D721Med (cell line): ENCODE measurements around the gene MUC4.

ENCODE experiments used
- DNase-seq: peaks from one replicate; pipeline ENCODE4 v3.0.0; 2011; ENCODE audit warnings: low spot score; ENCODE audit not compliant: insufficient read length
- FAIRE-seq: peaks from 2 replicates; lab custom pipeline; 2011; peaks lifted over from hg19 to GRCh38; lab: Jason Lieb, UNC
- TF ChIP-seq, protein P1 (sequence below): IDR thresholded peaks from 2 replicates; pipeline ENCODE4 v1.5.1; 2012; ENCODE audit warnings: mild to moderate bottlenecking, control low read depth; ENCODE audit not compliant: insufficient read depth; ENCODE audit errors: missing control alignments

MUC4 gene

DNA sequence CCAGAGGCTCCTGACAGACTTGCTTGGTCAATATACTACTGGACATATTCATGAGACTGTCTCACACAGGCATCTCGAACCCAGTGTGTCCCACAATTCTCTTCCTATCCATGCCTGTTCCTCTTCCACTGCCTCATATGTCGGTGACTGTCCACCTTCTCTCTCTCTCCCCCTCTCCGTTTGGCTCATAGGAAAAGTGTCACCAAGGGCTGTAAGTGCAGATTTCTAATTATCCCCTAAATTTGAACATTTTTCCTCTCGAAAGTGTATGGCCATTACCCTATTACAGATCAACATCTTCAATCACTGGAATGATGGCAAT lies 113.4 kb downstream of the MUC4 start:
- DNase-seq, result no peak
- FAIRE-seq, result no peak
- TF ChIP-seq, protein P1, sequence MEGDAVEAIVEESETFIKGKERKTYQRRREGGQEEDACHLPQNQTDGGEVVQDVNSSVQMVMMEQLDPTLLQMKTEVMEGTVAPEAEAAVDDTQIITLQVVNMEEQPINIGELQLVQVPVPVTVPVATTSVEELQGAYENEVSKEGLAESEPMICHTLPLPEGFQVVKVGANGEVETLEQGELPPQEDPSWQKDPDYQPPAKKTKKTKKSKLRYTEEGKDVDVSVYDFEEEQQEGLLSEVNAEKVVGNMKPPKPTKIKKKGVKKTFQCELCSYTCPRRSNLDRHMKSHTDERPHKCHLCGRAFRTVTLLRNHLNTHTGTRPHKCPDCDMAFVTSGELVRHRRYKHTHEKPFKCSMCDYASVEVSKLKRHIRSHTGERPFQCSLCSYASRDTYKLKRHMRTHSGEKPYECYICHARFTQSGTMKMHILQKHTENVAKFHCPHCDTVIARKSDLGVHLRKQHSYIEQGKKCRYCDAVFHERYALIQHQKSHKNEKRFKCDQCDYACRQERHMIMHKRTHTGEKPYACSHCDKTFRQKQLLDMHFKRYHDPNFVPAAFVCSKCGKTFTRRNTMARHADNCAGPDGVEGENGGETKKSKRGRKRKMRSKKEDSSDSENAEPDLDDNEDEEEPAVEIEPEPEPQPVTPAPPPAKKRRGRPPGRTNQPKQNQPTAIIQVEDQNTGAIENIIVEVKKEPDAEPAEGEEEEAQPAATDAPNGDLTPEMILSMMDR, result no peak

DNA sequence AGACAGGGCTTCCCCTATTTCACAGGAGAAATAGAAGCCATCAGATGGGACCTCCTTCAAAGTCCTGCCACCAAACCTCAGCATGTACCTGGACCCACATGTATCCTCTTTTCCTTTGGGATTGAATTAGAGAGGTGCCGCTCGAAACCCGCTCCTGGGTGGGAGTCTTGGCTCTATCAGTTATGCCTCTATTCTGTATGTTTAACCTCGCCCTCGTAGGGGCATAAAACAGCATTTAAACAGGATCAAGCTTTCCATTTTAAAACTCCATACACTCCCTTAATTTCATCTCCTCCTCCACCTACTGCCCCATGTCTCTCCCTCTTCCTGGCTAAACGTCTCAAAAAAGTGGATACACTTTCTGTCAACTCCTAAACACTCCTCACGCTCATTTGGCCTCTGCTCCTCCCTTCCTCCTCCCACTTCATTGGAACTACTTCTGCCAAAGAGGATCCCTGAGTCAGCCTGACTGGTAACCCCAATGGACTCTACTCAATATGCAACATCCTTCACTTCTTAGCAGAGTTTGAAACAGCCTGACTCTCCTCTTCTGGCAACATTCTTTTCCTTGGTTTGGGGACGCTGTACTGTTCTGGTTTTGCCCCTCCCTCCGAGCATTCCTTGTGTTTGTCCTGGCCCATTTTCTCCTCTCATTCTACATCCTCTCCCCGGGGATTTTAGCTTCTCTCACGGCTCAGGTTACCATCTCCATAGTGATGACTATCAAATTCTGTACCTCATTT lies 114.0 kb downstream of the MUC4 start:
- FAIRE-seq (no peak), DNase-seq (no peak)
- TF ChIP-seq, protein P1, result no peak
